Tongue (tissue), 2 donors: ENCODE measurements around the gene CACNG8. TPM values are rescaled to one million over a fixed set of nuclear protein-coding genes. Genes with fewer than 3 reads are reported as not detected.
A peak's percentile ranks its signal among the peaks of the same experiment; 100 is the strongest.
"Not testable (repeated sequence)": the region's sequence is repeated elsewhere in the genome, so short reads cannot be mapped to it uniquely, and the experiment has no call there.

Source experiments
- DNase-seq: peaks from one replicate; pipeline ENCODE4 v3.0.0-alpha.2; 2015
- total RNA-seq: library from RNA; depleted of rRNA; stranded (reverse); fragments of >200 nt; gene quantifications from one replicate; pipeline ENCODE4 v1.2.3, GENCODE V29; 2014

CACNG8 gene
- total RNA-seq = 0.10 TPM

- DNase-seq = no peak
Observed at GRCh38 chr19:53962887-53963431, at the start of gene CACNG8. Gene CACNG8 (plus strand): TSS chr19:53962937.

- DNase-seq = no peak
Observed at GRCh38 chr19:53915000-53915399, 47.7 kb upstream of the CACNG8 start.

- DNase-seq = no peak
Observed at GRCh38 chr19:53916004-53916403, 46.7 kb upstream of the CACNG8 start.

- DNase-seq = no peak
Observed at GRCh38 chr19:53917356-53917755, 45.4 kb upstream of the CACNG8 start.

- peak; percentile 80 for DNase-seq
Observed at GRCh38 chr19:53927739-53928138, 35.0 kb upstream of the CACNG8 start.

GRCh38 chr19:53936029-53936428 lies 26.7 kb upstream of the CACNG8 start:
- no peak for DNase-seq

- DNase-seq = no peak
Observed at GRCh38 chr19:53942001-53942786, 20.5 kb upstream of the CACNG8 start.

- no peak for DNase-seq
Observed at GRCh38 chr19:53944416-53944815, 18.3 kb upstream of the CACNG8 start.

- no peak for DNase-seq
Observed at GRCh38 chr19:53944933-53945332, 17.8 kb upstream of the CACNG8 start.

- no peak for DNase-seq
Observed at GRCh38 chr19:53945441-53945840, 17.3 kb upstream of the CACNG8 start.

- DNase-seq = no peak
Observed at GRCh38 chr19:53945998-53946397, 16.7 kb upstream of the CACNG8 start.

GRCh38 chr19:53947624-53948023 lies 15.1 kb upstream of the CACNG8 start:
- no peak for DNase-seq

- DNase-seq = not testable (repeated sequence)
Observed at GRCh38 chr19:53948611-53949010, 14.1 kb upstream of the CACNG8 start.

GRCh38 chr19:53951436-53951835 lies 11.3 kb upstream of the CACNG8 start:
- no peak for DNase-seq

GRCh38 chr19:53951947-53952346 lies 10.8 kb upstream of the CACNG8 start:
- no peak for DNase-seq

- no peak for DNase-seq
Observed at GRCh38 chr19:53953383-53953782, 9.4 kb upstream of the CACNG8 start.

- no peak for DNase-seq
Observed at GRCh38 chr19:53957448-53958167, 5.1 kb upstream of the CACNG8 start.

- DNase-seq = no peak
Observed at GRCh38 chr19:53958168-53958571, 4.6 kb upstream of the CACNG8 start.

GRCh38 chr19:53958823-53959757 lies 3.6 kb upstream of the CACNG8 start:
- no peak for DNase-seq

GRCh38 chr19:53960187-53960586 lies 2.5 kb upstream of the CACNG8 start:
- DNase-seq = no peak

GRCh38 chr19:53960886-53961285 lies 1.9 kb upstream of the CACNG8 start:
- DNase-seq = no peak
